Mucosa of stomach (tissue), 1 donor: ENCODE data around the gene DGLUCY.

Experiments used
- H3K27me3 ChIP-seq: one replicate; pipeline ENCODE4 v1.7.0; 2013; ENCODE audit warnings: mild to moderate bottlenecking, low read length; ENCODE audit not compliant: control insufficient read depth, insufficient read depth
- H3K36me3 ChIP-seq: one replicate; pipeline ENCODE4 v1.7.0; 2013; ENCODE audit warnings: low read length; ENCODE audit not compliant: control insufficient read depth, insufficient read depth
- H3K4me1 ChIP-seq: one replicate; pipeline ENCODE4 v1.7.0; 2013; ENCODE audit warnings: mild to moderate bottlenecking, low read length; ENCODE audit not compliant: control insufficient read depth, insufficient read depth
- H3K4me3 ChIP-seq: one replicate; pipeline ENCODE4 v1.7.0; 2013; ENCODE audit warnings: low read length
- H3K9ac ChIP-seq: one replicate; pipeline ENCODE4 v1.7.0; 2013; ENCODE audit warnings: mild to moderate bottlenecking, low read length, moderate library complexity
- H3K9me3 ChIP-seq: one replicate; pipeline ENCODE4 v1.7.0; 2013; ENCODE audit warnings: mild to moderate bottlenecking, low read length, moderate library complexity; ENCODE audit not compliant: control insufficient read depth
- donor health status: Pancreatic carcinoma.

The DGLUCY gene

DNA sequence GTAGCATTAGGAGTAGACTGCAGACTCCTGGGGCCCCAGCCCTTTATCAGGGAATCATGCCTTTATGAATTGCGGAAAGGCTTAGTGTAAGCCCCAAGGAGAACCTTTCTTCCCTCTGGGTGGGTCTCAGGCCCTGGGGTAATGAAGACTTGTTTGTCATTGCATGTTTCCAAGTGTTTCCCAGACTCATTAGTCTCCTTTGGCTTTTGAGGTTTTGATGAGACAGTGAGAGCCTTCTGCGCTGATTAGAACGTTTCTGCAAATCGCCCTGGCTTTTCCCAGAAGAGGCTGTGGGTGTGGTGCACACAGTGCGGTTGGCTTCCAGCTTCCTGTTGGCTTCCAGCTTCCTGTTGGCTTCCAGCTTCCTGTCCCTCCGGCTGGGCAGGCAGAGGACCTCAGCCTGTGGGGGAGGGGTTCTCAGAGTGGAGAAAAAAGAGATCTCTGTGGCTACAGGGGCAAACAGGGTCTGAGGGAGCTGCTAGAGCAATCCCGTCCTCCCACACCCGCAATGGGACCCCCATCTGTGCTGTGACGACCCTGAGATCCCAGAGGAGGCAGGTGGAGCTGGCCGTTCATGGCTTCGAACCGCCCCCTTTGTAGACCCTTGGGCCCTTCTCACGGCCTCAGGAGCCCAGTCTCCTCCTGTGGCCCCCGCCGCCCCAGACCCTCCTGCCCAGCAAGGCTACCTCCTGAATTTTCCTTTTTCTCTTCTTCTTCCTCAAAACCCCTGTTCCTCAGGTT, 88.5 kb downstream of the DGLUCY start:
- Histone ChIP-seq H3K9me3 (no peaks in the 10 kb centered on the region), H3K9ac (no peak overlapping the region), H3K36me3 (peaks cover 23% of the 10 kb centered on the region), H3K4me3 (no peak overlapping the region), H3K4me1 (peaks cover 6% of the 10 kb centered on the region), H3K27me3 (no peaks in the 10 kb centered on the region)

DNA sequence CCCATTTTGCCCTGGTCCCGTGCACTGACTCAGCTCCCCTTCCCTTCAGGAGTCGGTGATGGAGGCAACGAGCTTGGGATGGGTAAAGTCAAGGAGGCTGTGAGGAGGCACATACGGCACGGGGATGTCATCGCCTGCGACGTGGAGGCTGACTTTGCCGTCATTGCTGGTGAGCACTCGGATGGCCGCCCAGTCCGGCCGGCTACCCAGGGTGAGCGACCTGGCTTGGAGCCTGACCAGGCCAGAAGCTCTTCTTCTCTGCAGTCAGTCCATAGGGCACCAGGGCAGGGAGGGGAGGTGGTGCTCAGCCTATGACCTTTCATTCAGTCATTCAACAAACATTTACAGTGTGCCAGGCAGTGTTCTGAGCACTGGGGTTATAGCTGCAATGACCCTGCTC, 90.8 kb downstream of the DGLUCY start:
- H3K9ac ChIP-seq = no peak overlapping the region
- H3K9me3 ChIP-seq = no peaks in the 10 kb centered on the region
- H3K4me3 ChIP-seq = no peak overlapping the region
- H3K4me1 ChIP-seq = peaks cover 6% of the 10 kb centered on the region
- no peaks in the 10 kb centered on the region for H3K27me3 ChIP-seq
- peaks cover 12% of the 10 kb centered on the region for H3K36me3 ChIP-seq

DNA sequence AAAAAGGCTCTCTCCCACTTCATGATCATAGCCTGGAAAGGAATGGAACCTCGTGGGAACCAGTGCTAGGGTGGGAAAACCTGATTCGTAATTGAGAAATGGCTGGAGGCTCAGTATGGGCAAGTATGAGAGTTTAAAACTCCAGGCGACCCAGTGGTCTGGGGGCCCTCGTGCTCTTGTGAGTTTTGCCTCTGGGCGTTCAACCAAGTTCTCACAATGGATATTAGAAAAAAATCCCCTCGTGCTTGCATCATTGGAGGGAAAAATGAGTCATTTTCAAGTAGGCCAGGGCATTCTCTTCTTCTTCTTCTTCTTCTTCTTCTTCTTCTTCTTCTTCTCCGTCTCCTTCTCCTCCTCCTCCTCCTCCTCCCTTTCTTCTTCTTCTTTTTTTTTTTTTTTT, 91.6 kb downstream of the DGLUCY start:
- Histone ChIP-seq H3K4me3 (no peak overlapping the region), H3K27me3 (no peaks in the 10 kb centered on the region), H3K9me3 (no peaks in the 10 kb centered on the region), H3K9ac (no peak overlapping the region), H3K4me1 (peaks cover 6% of the 10 kb centered on the region), H3K36me3 (peaks cover 7% of the 10 kb centered on the region)

GRCh38 chr14:91207008-91207407, 93.1 kb downstream of the DGLUCY start:
- no peak overlapping the region for H3K9ac ChIP-seq
- H3K9me3 ChIP-seq = no peaks in the 10 kb centered on the region

GRCh38 chr14:91211017-91211416, 97.1 kb downstream of the DGLUCY start:
- Histone ChIP-seq H3K4me3 (no peak overlapping the region), H3K4me1 (no peaks in the 10 kb centered on the region), H3K9ac (no peak overlapping the region), H3K27me3 (no peaks in the 10 kb centered on the region), H3K36me3 (peaks cover 5% of the 10 kb centered on the region), H3K9me3 (no peaks in the 10 kb centered on the region)

More at GRCh38 chr14:91207008-91207407, 93.1 kb downstream of the DGLUCY start:
- peaks cover 6% of the 10 kb centered on the region for H3K4me1 ChIP-seq
- peaks cover 7% of the 10 kb centered on the region for H3K36me3 ChIP-seq
- H3K27me3 ChIP-seq = no peaks in the 10 kb centered on the region
- no peak overlapping the region for H3K4me3 ChIP-seq

- H3K9ac ChIP-seq = no peak overlapping the region
- H3K4me1 ChIP-seq = no peaks in the 10 kb centered on the region
- H3K4me3 ChIP-seq = no peak overlapping the region
- no peaks in the 10 kb centered on the region for H3K27me3 ChIP-seq
- H3K9me3 ChIP-seq = no peaks in the 10 kb centered on the region
- peaks cover 9% of the 10 kb centered on the region for H3K36me3 ChIP-seq
Observed at GRCh38 chr14:91214306-91214705, 100.4 kb downstream of the DGLUCY start.

DNA sequence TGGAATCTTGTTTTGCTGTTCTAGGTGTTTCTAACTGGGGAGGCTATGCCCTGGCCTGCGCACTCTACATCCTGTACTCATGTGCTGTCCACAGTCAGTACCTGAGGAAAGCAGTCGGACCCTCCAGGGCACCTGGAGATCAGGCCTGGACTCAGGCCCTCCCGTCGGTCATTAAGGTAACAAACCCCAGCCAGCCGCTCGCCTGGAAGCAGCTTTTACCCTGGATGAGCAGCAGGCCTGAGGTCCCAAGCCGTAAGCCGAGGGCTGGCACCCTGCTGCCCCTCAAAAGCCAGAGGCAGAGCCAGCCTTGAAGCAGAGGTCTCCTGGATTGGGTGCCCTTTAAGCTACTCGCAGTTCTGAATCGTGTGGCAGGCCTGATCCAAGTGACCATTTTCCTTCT, 101.5 kb downstream of the DGLUCY start:
- Histone ChIP-seq H3K9me3 (no peaks in the 10 kb centered on the region), H3K9ac (no peak overlapping the region), H3K4me1 (no peaks in the 10 kb centered on the region), H3K36me3 (peaks cover 9% of the 10 kb centered on the region), H3K27me3 (no peaks in the 10 kb centered on the region), H3K4me3 (no peak overlapping the region)

- H3K4me1 ChIP-seq = no peaks in the 10 kb centered on the region
- no peaks in the 10 kb centered on the region for H3K27me3 ChIP-seq
- peaks cover 9% of the 10 kb centered on the region for H3K36me3 ChIP-seq
- no peaks in the 10 kb centered on the region for H3K9me3 ChIP-seq
- H3K4me3 ChIP-seq = no peak overlapping the region
- no peak overlapping the region for H3K9ac ChIP-seq
Observed at GRCh38 chr14:91216731-91217226, 102.9 kb downstream of the DGLUCY start.

DNA sequence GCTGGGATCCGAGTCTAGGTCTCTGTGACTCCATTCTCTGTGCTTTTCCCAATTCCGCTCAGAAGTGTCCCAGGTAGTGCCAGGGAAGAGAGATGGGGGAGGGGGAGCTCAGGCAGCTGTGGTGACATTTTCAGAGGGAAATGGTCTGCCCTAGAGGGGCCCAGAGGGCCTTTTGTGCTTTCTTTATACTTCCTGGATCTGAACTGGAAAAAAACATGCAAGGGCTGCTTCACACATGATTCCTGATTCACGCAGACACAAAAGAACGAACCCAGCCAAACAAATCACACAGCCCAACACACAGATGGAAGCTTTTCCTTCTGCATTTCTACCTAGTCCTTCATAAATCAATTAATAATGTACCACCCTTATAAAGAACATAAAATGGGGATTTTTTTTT, 104.1 kb downstream of the DGLUCY start:
- H3K4me3 ChIP-seq = no peak overlapping the region
- no peak overlapping the region for H3K9ac ChIP-seq
- H3K36me3 ChIP-seq = peaks cover 9% of the 10 kb centered on the region
- no peaks in the 10 kb centered on the region for H3K27me3 ChIP-seq
- no peaks in the 10 kb centered on the region for H3K4me1 ChIP-seq
- H3K9me3 ChIP-seq = no peaks in the 10 kb centered on the region

GRCh38 chr14:91219517-91220389, 105.9 kb downstream of the DGLUCY start:
- Histone ChIP-seq H3K36me3 (peaks cover 9% of the 10 kb centered on the region), H3K4me1 (no peaks in the 10 kb centered on the region), H3K4me3 (no peak overlapping the region), H3K9ac (no peak overlapping the region), H3K27me3 (no peaks in the 10 kb centered on the region), H3K9me3 (no peaks in the 10 kb centered on the region)

GRCh38 chr14:91220581-91221000, 106.7 kb downstream of the DGLUCY start:
- Histone ChIP-seq H3K9ac (no peak overlapping the region), H3K4me3 (no peak overlapping the region), H3K27me3 (no peaks in the 10 kb centered on the region), H3K4me1 (no peaks in the 10 kb centered on the region), H3K9me3 (no peaks in the 10 kb centered on the region), H3K36me3 (peaks cover 7% of the 10 kb centered on the region)

DNA sequence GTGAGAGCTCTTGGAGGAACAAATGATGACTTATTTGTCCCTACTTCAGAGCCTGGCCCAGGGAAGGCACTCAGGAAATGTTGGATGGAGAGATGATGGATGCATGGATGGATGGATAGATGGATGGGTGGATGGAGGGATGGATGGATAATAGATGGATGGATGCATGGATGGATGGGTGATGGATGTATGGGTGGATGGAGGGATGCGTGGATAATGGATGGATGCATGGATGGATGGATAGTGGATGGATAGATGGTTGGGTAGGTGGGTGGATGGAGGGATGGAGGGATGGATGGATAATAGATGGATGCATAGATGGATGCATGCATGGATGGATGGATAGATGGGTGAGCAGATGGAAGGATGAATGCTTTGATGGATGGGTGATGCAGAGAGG, 107.4 kb downstream of the DGLUCY start:
- H3K27me3 ChIP-seq = no peaks in the 10 kb centered on the region
- H3K4me3 ChIP-seq = no peak overlapping the region
- no peaks in the 10 kb centered on the region for H3K9me3 ChIP-seq
- no peak overlapping the region for H3K9ac ChIP-seq
- peaks cover 4% of the 10 kb centered on the region for H3K36me3 ChIP-seq
- H3K4me1 ChIP-seq = no peaks in the 10 kb centered on the region
